C4-2B (cell line): ENCODE measurements around the gene SLC35B4.

Experiments
- CTCF ChIP-seq: fragments of 450-650 bp; conservative IDR thresholded peaks from 2 replicates; pipeline ENCODE4 v1.5.1; 2017; ENCODE audit warnings: mild to moderate bottlenecking
- ZFX ChIP-seq: fragments of 450-650 bp; IDR thresholded peaks from 2 replicates; pipeline ENCODE4 v1.6.1; 2017

- TF ChIP-seq CTCF (peak; percentile 34), ZFX (no peak)
These were observed 30.8 kb upstream of the SLC35B4 start for GRCh38 chr7:134347567-134347966.
